ENCODE measurements around the gene PRMT9. TPM values are rescaled to one million over a fixed set of nuclear protein-coding genes. Genes with fewer than 3 reads are reported as not detected.

Gene PRMT9
- total RNA-seq, 6 experiments from 2014 or later = 3.4 to 4.9 (median 4.6) TPM

GRCh38 chr4:147730333-147730732, 46.4 kb upstream of the PRMT9 start:
- Histone ChIP-seq H3K36me3 (no peaks in the 10 kb centered on the region), H3K4me3 (no peak overlapping the region), H3K27me3 (no peaks in the 10 kb centered on the region), H3K27ac (no peak overlapping the region), H3K4me1 (peaks cover 0 to 14% (median 0%) of the 10 kb centered on the region in 4 donors), H3K9me3 (no peaks in the 10 kb centered on the region)
- intact Hi-C loops (cut with DNase I) = no loop called here
- no peak for DNase-seq
- WGBS (ENCODE audit: insufficient coverage, low coverage, low lambda C conversion rate, missing lambda C conversion rate) = 62% methylated on average over 4 of the region's 4 CpGs
- ATAC-seq = no peak
- TF ChIP-seq POLR2A (IDR thresholded peaks at IDR 0.05) (no peak), CTCF (IDR thresholded peaks at IDR 0.05) (no peak)

- ATAC-seq (no peak), DNase-seq (no peak)
- intact Hi-C loops (cut with DNase I) = no loop called here
- TF ChIP-seq CTCF (IDR thresholded peaks at IDR 0.05) (no peak), POLR2A (IDR thresholded peaks at IDR 0.05) (no peak)
- no peaks in the 10 kb centered on the region for H3K27me3 ChIP-seq
- 79% methylated on average over 2 of the region's 2 CpGs for WGBS (ENCODE audit: insufficient coverage, low coverage, low lambda C conversion rate, missing lambda C conversion rate)
- no peak overlapping the region for H3K4me3 ChIP-seq
- H3K9me3 ChIP-seq = no peaks in the 10 kb centered on the region
- no peak overlapping the region for H3K27ac ChIP-seq
- no peaks in the 10 kb centered on the region for H3K36me3 ChIP-seq
- peaks cover 0 to 3% (median 0%) of the 10 kb centered on the region in 4 donors for H3K4me1 ChIP-seq
These were observed 43.6 kb upstream of the PRMT9 start for GRCh38 chr4:147727476-147728028.

- ATAC-seq = no peak
- intact Hi-C loops (cut with DNase I) = no loop called here
- Histone ChIP-seq H3K9me3 (no peaks in the 10 kb centered on the region), H3K4me1 (peaks cover 0 to 3% (median 0%) of the 10 kb centered on the region in 4 donors), H3K36me3 (no peaks in the 10 kb centered on the region), H3K27me3 (no peaks in the 10 kb centered on the region), H3K4me3 (no peak overlapping the region), H3K27ac (no peak overlapping the region)
- TF ChIP-seq POLR2A (IDR thresholded peaks at IDR 0.05) (no peak), CTCF (IDR thresholded peaks at IDR 0.05) (no peak)
- WGBS (ENCODE audit: insufficient coverage, low coverage, low lambda C conversion rate, missing lambda C conversion rate) = 63% methylated on average over 1 of the region's 4 CpGs
- no peak for DNase-seq
These were observed 41.7 kb upstream of the PRMT9 start for GRCh38 chr4:147725673-147726072.

GRCh38 chr4:147724468-147725201, 40.7 kb upstream of the PRMT9 start:
- Histone ChIP-seq H3K36me3 (no peaks in the 10 kb centered on the region), H3K4me3 (no peak overlapping the region), H3K4me1 (peaks cover 0 to 3% (median 0%) of the 10 kb centered on the region in 4 donors), H3K9me3 (no peaks in the 10 kb centered on the region), H3K27ac (no peak overlapping the region), H3K27me3 (no peaks in the 10 kb centered on the region)
- WGBS (ENCODE audit: insufficient coverage, low coverage, low lambda C conversion rate, missing lambda C conversion rate) = 39% methylated on average over 12 of the region's 13 CpGs
- no peak for DNase-seq
- ATAC-seq = peak in 2 of 4 donors; percentile 21 to 40
- no peak for TF ChIP-seq POLR2A (IDR thresholded peaks at IDR 0.05)
- TF ChIP-seq CTCF (IDR thresholded peaks at IDR 0.05) = no peak
- intact Hi-C loops (cut with DNase I) = no loop called here

Data from right lobe of liver (tissue), 6 donors.